ACC112 (cell line): Measurements from ENCODE around the gene UVSSA.
"Not testable (repeated sequence)": the region's sequence is repeated elsewhere in the genome, so short reads cannot be mapped to it uniquely, and the experiment has no call there.

Experiments used
- H2AFZ ChIP-seq: fragments of 200-600 bp; sonication (generic); one replicate; pipeline ENCODE4 v1.6.0; 2017; ENCODE audit warnings: antibody characterized with exemption, low read length; ENCODE audit not compliant: unreplicated experiment
- H3K27ac ChIP-seq: fragments of 200-600 bp; sonication (generic); 2 replicates; pipeline ENCODE4 v1.5.1; 2014; ENCODE audit warnings: low read depth, mild to moderate bottlenecking, antibody characterized with exemption, low read length, moderate library complexity
- H3K27me3 ChIP-seq: fragments of 200-600 bp; sonication (generic); 2 replicates; pipeline ENCODE4 v1.6.1; 2014; ENCODE audit warnings: mild to moderate bottlenecking, antibody characterized with exemption, low read length, moderate library complexity, mixed read lengths; ENCODE audit not compliant: insufficient read depth
- H3K36me3 ChIP-seq: fragments of 200-600 bp; sonication (generic); 2 replicates; pipeline ENCODE4 v1.6.1; 2016; ENCODE audit warnings: mild to moderate bottlenecking, antibody characterized with exemption, low read length, moderate library complexity, mixed read lengths; ENCODE audit not compliant: insufficient read depth
- H3K4me1 ChIP-seq: fragments of 200-600 bp; sonication (generic); one replicate; pipeline ENCODE4 v1.6.1; 2016; ENCODE audit warnings: low read length, mixed read lengths; ENCODE audit not compliant: insufficient read depth, unreplicated experiment, control insufficient read depth
- H3K4me3 ChIP-seq: fragments of 200-600 bp; sonication (generic); 2 replicates; pipeline ENCODE4 v1.5.1; 2014; ENCODE audit warnings: mild to moderate bottlenecking, low read depth, low read length
- H3K79me2 ChIP-seq: fragments of 200-600 bp; sonication (generic); one replicate; pipeline ENCODE4 v1.6.0; 2016; ENCODE audit warnings: low read length; ENCODE audit not compliant: control insufficient read depth, unreplicated experiment, insufficient read depth

The UVSSA gene

DNA sequence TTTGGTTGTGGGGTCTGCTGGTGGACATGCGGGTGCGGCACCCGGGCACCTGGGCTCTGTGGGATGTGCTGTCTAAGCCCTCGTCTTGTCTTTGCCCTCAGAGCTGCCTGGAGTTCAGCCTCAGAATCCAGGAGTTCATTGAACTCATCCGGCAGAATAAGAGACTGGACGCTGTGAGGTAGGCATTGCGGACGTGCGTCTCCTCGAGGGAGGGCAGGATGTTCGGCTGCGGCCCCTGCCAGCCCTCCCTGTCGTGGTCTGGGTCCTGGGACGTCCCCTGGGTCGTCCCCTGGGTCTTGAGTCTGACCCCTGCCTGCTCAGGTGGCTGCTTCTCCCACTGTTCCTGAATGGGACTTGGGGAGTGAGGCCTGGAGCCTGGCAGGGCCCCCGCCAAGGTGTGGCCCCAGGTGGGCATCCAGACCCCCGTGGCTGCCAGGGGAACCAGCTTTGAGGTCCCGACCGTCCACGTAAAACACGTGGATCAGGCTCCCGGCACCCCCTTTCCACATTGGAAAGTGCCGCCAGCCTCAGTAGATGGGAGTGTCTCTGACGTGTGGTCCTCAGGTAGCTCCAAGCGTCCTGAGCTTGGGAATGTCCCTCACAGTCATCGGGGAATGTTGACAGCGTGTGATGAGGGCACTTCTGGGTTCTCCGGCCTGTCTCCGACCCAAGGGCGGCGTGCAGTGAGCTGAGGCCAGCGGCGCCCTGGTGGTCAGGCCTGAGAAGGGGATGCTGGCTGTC, 19.3 kb upstream of the UVSSA start:
- peaks cover 10% of the 10 kb centered on the region for H3K79me2 ChIP-seq

GRCh38 chr4:1328267-1329155, 18.5 kb upstream of the UVSSA start:
- peaks cover 15% of the 10 kb centered on the region for H3K4me1 ChIP-seq

More for the DNA sequence above, 19.3 kb upstream of the UVSSA start:
- Histone ChIP-seq H3K4me1 (peaks cover 21% of the 10 kb centered on the region), H3K36me3 (peaks cover 43% of the 10 kb centered on the region; the same call in 1 of the 2 replicates), H3K27ac (no peak overlapping the region), H2AFZ (no peak overlapping the region), H3K4me3 (no peak overlapping the region), H3K27me3 (no peaks in the 10 kb centered on the region)

DNA sequence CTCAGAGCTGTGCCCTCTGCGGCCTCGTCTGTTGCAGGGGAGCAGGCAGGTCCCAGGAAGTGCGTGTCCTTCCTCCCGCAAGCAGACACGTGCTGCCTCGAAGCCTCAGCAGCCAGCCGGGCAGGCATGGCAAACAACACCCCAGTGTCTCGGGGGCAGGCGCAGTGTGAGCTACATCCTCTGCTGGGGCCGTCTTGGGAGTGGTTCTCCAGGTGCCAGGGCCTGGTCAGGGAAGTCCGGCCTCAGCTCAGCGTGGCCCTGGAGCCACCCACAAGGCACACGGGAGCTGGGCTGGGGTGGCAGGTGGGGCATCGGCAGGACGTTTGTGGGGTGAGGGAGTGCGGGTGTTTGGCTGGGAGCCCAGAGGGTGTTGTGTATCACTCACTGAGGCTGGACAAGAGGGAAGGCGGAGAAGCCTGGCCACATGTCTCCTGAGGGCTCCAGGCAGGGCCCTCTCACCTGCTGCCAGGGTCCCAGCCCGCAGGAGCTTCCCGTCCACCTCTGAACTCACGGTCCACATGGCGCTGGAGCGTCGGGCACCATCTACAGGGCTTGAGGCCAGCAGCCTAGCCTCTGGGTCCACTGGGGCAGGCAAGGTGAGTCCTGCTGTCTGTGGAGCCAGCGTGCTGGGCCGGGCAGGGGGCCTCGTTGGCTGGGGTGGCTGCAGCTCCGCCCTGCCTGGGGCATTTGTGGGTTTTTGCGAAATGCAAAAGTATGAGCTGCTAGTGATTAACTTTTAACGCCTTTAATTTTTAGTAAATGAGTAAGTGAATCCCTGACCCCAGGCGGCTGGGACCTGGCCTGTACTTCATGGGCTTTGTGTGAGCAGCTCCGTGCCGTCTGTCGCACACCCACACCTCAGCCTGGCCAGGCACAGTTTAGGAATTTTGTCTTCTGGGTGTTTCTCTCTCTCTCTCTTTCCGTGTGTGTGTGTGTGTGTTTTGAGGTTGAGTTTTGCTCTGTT, 17.3 kb upstream of the UVSSA start:
- no peaks in the 10 kb centered on the region for H3K27me3 ChIP-seq
- no peak overlapping the region for H2AFZ ChIP-seq
- H3K4me1 ChIP-seq, result peaks cover 7% of the 10 kb centered on the region
- H3K27ac ChIP-seq, result no peak overlapping the region
- peaks cover 10% of the 10 kb centered on the region for H3K79me2 ChIP-seq
- H3K4me3 ChIP-seq, result no peak overlapping the region
- peaks cover 54% of the 10 kb centered on the region for H3K36me3 ChIP-seq

More at GRCh38 chr4:1328267-1329155, 18.5 kb upstream of the UVSSA start:
- H3K27me3 ChIP-seq, result no peaks in the 10 kb centered on the region
- H3K36me3 ChIP-seq, result peaks cover 48% of the 10 kb centered on the region; the same call in 1 of the 2 replicates
- no peak overlapping the region for H3K4me3 ChIP-seq
- H3K27ac ChIP-seq, result no peak overlapping the region
- no peak overlapping the region for H2AFZ ChIP-seq
- peaks cover 10% of the 10 kb centered on the region for H3K79me2 ChIP-seq

DNA sequence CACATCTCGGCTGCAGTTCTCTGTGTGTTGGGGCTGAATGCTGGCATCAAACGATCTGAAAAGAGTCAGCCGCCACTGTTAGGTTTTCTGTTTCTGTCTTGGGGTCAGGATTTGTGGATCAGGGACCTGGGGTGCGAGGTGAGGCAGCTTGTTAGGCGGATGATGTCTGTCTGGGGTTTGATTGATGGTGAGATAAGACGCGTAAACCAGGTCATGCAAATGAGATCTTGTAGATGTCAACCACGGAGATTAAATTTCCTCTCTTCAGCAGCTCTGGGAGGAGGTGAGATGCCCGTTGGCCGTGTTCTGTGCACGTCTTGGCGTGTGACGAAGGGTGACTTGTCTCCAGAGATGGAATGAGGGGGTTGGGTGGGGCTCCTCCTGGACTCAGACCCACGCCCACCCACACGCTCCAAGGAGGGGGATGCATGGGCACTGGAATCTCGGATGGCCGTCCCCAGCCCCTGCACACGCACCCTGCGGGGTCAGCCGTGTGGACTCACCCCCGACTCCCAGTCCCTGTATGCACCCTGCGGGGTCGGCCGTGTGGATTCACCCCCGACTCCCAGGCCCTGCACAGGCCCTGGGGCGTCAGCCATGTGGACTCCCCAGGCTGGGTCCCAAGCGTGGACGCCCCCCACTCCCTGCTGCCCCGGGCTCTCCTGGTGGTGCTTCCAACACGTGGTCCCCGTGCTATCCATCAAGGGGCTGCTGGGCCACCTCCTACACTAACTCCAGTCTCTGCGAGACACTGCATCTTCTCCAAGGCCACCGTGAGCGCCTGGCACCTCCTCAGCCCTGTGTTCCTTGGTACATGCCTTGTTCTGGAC, 16.0 kb upstream of the UVSSA start:
- H3K79me2 ChIP-seq, result peaks cover 10% of the 10 kb centered on the region
- H3K27me3 ChIP-seq, result no peaks in the 10 kb centered on the region
- H3K36me3 ChIP-seq, result peaks cover 47% of the 10 kb centered on the region
- no peak overlapping the region for H3K4me3 ChIP-seq
- H2AFZ ChIP-seq, result no peak overlapping the region
- H3K4me1 ChIP-seq, result no peaks in the 10 kb centered on the region
- H3K27ac ChIP-seq, result no peak overlapping the region

- H3K79me2 ChIP-seq, result peaks cover 10% of the 10 kb centered on the region
- H3K27me3 ChIP-seq, result no peaks in the 10 kb centered on the region
- H3K4me1 ChIP-seq, result no peaks in the 10 kb centered on the region
- no peak overlapping the region for H3K4me3 ChIP-seq
- peaks cover 52% of the 10 kb centered on the region for H3K36me3 ChIP-seq
- no peak overlapping the region for H2AFZ ChIP-seq
- no peak overlapping the region for H3K27ac ChIP-seq
Observed at GRCh38 chr4:1331591-1332353, 15.2 kb upstream of the UVSSA start.

DNA sequence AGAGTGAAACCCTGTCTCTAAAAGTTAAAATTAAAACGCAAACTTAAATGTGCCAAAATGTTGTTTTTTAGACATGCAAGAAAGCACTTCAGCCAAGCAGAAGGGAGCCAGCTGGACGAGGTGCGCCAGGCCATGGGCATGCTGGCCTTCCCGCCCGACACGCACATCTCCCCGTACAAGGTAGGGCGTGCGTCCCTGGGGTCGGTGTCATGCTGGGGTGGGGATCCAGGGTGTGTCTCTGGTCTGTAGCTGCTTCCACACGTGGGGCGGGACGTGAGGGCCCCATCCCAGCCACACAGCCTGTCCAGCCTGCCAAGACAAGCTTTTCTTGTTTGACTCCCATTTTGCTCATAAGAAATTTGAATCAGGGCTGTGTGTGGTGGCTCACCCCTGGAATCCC, 14.3 kb upstream of the UVSSA start:
- H3K36me3 ChIP-seq, result peaks cover 56% of the 10 kb centered on the region
- no peak overlapping the region for H3K4me3 ChIP-seq
- no peak overlapping the region for H2AFZ ChIP-seq
- H3K27ac ChIP-seq, result no peak overlapping the region
- H3K79me2 ChIP-seq, result peaks cover 9% of the 10 kb centered on the region
- H3K27me3 ChIP-seq, result no peaks in the 10 kb centered on the region
- H3K4me1 ChIP-seq, result no peaks in the 10 kb centered on the region

GRCh38 chr4:1333256-1333655, 13.8 kb upstream of the UVSSA start:
- no peak overlapping the region for H3K4me3 ChIP-seq
- peaks cover 56% of the 10 kb centered on the region for H3K36me3 ChIP-seq
- H3K79me2 ChIP-seq, result peaks cover 6% of the 10 kb centered on the region
- no peak overlapping the region for H2AFZ ChIP-seq
- H3K27ac ChIP-seq, result no peak overlapping the region
- H3K27me3 ChIP-seq, result no peaks in the 10 kb centered on the region
- no peaks in the 10 kb centered on the region for H3K4me1 ChIP-seq

- H2AFZ ChIP-seq, H3K4me3 ChIP-seq, H3K79me2 ChIP-seq, H3K4me1 ChIP-seq, H3K27me3 ChIP-seq, H3K27ac ChIP-seq: not testable (repeated sequence)
- peaks cover 61% of the 10 kb centered on the region for H3K36me3 ChIP-seq
Observed at GRCh38 chr4:1333851-1334578, 13.0 kb upstream of the UVSSA start.

GRCh38 chr4:1334579-1334895, 12.5 kb upstream of the UVSSA start:
- peaks cover 62% of the 10 kb centered on the region for H3K36me3 ChIP-seq
- H3K27me3 ChIP-seq, result no peaks in the 10 kb centered on the region
- H3K79me2 ChIP-seq, result peaks cover 6% of the 10 kb centered on the region
- no peak overlapping the region for H3K27ac ChIP-seq
- H2AFZ ChIP-seq, result no peak overlapping the region
- H3K4me3 ChIP-seq, result no peak overlapping the region
- no peaks in the 10 kb centered on the region for H3K4me1 ChIP-seq
